Heart left ventricle (tissue), 16 donors: ENCODE results near the gene CLINT1. TPM values are rescaled to one million over a fixed set of nuclear protein-coding genes. Genes with fewer than 3 reads are reported as not detected.

ENCODE experiments used
- ATAC-seq, 4 donors: fragments of 200-7000 bp; cut with Tn5 transposase; one replicate each; pipeline ENCODE4 v1.9.1; 2020 to 2022; ENCODE audit warnings: moderate library complexity in 4 of 4, mild to moderate bottlenecking in 3 of 4, moderate number of reproducible peaks in 1 of 4
- DNase-seq, 5 donors: peaks; one replicate each; pipeline ENCODE4 v3.0.0-alpha.2; 2020
- H3K27ac ChIP-seq, 12 donors: fragments of 200-600 bp; sonication (generic) in 4 of 12; one replicate each; pipeline versions ENCODE4 v1.5.0 to v1.8.0; 2016 to 2022; ENCODE audit warnings: mild to moderate bottlenecking in 2 of 12
- H3K27me3 ChIP-seq, 9 donors: fragments of 200-600 bp; sonication (generic) in 2 of 9; one replicate each; pipeline versions ENCODE4 v1.5.1 to v1.8.0; 2016 to 2022; ENCODE audit warnings: mild to moderate bottlenecking in 3 of 9
- H3K36me3 ChIP-seq, 9 donors: fragments of 200-600 bp; sonication (generic) in 2 of 9; one replicate each; pipeline versions ENCODE4 v1.5.0 to v1.8.0; 2018 to 2022; ENCODE audit warnings: mild to moderate bottlenecking in 2 of 9
- H3K4me1 ChIP-seq, 12 donors: fragments of 200-600 bp; sonication (generic) in 4 of 12; one replicate each; pipeline versions ENCODE4 v1.5.0 to v1.8.0; 2016 to 2022; ENCODE audit warnings: mild to moderate bottlenecking in 3 of 12
- H3K4me3 ChIP-seq, 12 donors: fragments of 200-600 bp; sonication (generic) in 4 of 12; one replicate each; pipeline versions ENCODE4 v1.5.0 to v1.8.0; 2017 to 2022; ENCODE audit warnings: mild to moderate bottlenecking in 9 of 12, moderate library complexity in 4 of 12
- H3K9me3 ChIP-seq, 12 donors: fragments of 200-600 bp; sonication (generic) in 4 of 12; one replicate each; pipeline versions ENCODE4 v1.5.0 to v1.8.0; 2016 to 2022; ENCODE audit warnings: mild to moderate bottlenecking in 1 of 12
- POLR2A ChIP-seq, 2 donors: fragments of 450-650 bp; IDR thresholded peaks; one replicate each; pipeline ENCODE4 v1.6.1; 2017; ENCODE audit warnings: antibody characterized with exemption in 2 of 2, mild to moderate bottlenecking in 2 of 2, moderate library complexity in 2 of 2
- WGBS, 4 donors: extraction: QIAGEN DNeasy Blood & Tissue Kit in 2 of 4; methylation state at CpG; one replicate each; pipeline versions ENCODE4 v1.1.5 to v1.1.7; 2013 to 2018; 5-methylcytosine and 5-hydroxymethylcytosine counted together
- intact Hi-C, 10 donors: fragments of 100-400 bp; cut with DNase I; formaldehyde crosslinking; loops; one replicate each; pipeline versions ENCODE4 v1.11.1 to v1.14.2; 2022
- polyA plus RNA-seq, 2 donors: library from polyadenylated mRNA; stranded (reverse); fragments of 200-250 nt; gene quantifications; one replicate each; pipeline ENCODE4 v1.2.3, GENCODE V29; 2013
- total RNA-seq, 9 donors: library from RNA; depleted of rRNA in 2 of 9; stranded (reverse); fragments of >200 nt in 2 of 9; fragmentation: NEBNext Ultra II Directional in 3 of 9; extraction: Animal tissue kit (Norgen Biotek cat#: 25700) in 3 of 9; gene quantifications; one replicate each; pipeline versions ENCODE4 v1.1.0 to v1.2.4, GENCODE V29; 2016 to 2023
- TF ChIP-seq, protein P1 (sequence below), 12 donors: fragments of 200-600 bp; sonication (generic) in 4 of 12; IDR thresholded peaks; one replicate each; pipeline versions ENCODE4 v1.5.0 to v1.8.0; 2018 to 2022; ENCODE audit warnings: antibody characterized with exemption in 12 of 12, mild to moderate bottlenecking in 5 of 12
- donor health status: ischemic (EF 13 %, LVEDD 7.1; RV severe dilation, severe dysfunction).
- donor health status: healthy with polysubstance abuse.
- donor health status: DM: no; HTN: yes; CAD: no.
- donor health status: DM: no; HTN: no; CAD: no.
- donor health status: ischemic (EF 25% LVEDD 6.9; RV normal size, moderate dysfunction).
- donor health status: ischemic (EF 25% LVEDD 5.7; RV mildly dilated, moderate dysfunction).
- donor health status: healthy.
- donor health status: DM: yes; HTN: yes; CAD: no.
- donor health status: ischemic (EF 35%, LVEDD 5.7; RV mildly dilated, moderate dysfunction).
- donor health status: nonischemic (EF 11% LVEDD 7.7; RV severe dilation, severe dysfunction).
- donor health status: DM: yes; HTN: yes; CAD: no.
- donor health status: PGD.
- donor health status: ischemic (EF 29% LVEDD 5.4; RV normal size, mild dysfunction).
- donor health status: nonischemic (EF 23%, LVEDD 6.1; RV moderate dilation, normal function).

CLINT1 gene
- total and polyA plus RNA-seq, 11 donors = 13.0 to 84.8 (median 48.7) TPM

DNA sequence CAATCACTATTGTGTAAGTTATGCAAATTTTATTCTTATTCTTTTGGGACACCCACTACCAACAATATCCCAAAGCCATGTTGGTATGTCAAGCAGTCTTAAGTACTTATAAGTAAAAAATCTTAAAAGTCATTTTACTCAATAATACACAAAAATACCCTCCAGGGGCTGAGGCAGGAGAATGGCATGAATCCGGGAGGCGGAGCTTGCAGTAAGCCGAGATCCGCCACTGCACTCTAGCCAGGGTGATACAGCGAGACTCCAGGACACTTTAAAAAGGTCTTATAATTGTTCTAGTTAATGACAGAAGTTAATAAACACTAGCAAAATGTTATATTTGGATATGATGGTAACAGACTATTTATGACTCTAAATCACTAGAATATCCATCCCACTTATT, 16.8 kb downstream of the CLINT1 start:
- peaks cover 0 to 4% (median 0%) of the 10 kb centered on the region in 12 donors for H3K4me1 ChIP-seq
- intact Hi-C loops = no loop called here
- ATAC-seq = no peak
- H3K27ac ChIP-seq = no peak overlapping the region
- no peaks in the 10 kb centered on the region for H3K27me3 ChIP-seq
- DNase-seq = no peak
- TF ChIP-seq, protein P1, sequence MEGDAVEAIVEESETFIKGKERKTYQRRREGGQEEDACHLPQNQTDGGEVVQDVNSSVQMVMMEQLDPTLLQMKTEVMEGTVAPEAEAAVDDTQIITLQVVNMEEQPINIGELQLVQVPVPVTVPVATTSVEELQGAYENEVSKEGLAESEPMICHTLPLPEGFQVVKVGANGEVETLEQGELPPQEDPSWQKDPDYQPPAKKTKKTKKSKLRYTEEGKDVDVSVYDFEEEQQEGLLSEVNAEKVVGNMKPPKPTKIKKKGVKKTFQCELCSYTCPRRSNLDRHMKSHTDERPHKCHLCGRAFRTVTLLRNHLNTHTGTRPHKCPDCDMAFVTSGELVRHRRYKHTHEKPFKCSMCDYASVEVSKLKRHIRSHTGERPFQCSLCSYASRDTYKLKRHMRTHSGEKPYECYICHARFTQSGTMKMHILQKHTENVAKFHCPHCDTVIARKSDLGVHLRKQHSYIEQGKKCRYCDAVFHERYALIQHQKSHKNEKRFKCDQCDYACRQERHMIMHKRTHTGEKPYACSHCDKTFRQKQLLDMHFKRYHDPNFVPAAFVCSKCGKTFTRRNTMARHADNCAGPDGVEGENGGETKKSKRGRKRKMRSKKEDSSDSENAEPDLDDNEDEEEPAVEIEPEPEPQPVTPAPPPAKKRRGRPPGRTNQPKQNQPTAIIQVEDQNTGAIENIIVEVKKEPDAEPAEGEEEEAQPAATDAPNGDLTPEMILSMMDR (IDR thresholded peaks at IDR 0.05) = no peak
- TF ChIP-seq POLR2A (IDR thresholded peaks at IDR 0.05) = no peak
- H3K4me3 ChIP-seq = no peak overlapping the region
- H3K36me3 ChIP-seq = peaks cover 0 to 21% (median 0%) of the 10 kb centered on the region in 9 donors
- peaks cover 0 to 7% (median 0%) of the 10 kb centered on the region in 12 donors for H3K9me3 ChIP-seq
- 72 to 95% (median 88%) methylated on average over 5 of the region's 5 CpGs for WGBS, 4 donors

- H3K4me3 ChIP-seq = no peak overlapping the region
- WGBS, 4 donors = 73 to 90% (median 84%) methylated on average over 8 of the region's 8 CpGs
- DNase-seq = no peak
- no peak overlapping the region for H3K27ac ChIP-seq
- peaks cover 0 to 9% (median 0%) of the 10 kb centered on the region in 12 donors for H3K4me1 ChIP-seq
- peaks cover 0 to 12% (median 0%) of the 10 kb centered on the region in 9 donors for H3K36me3 ChIP-seq
- no peaks in the 10 kb centered on the region for H3K27me3 ChIP-seq
- no peak for ATAC-seq
- intact Hi-C loops = no loop called here
- H3K9me3 ChIP-seq = no peaks in the 10 kb centered on the region
- TF ChIP-seq, protein P1 (IDR thresholded peaks at IDR 0.05) = no peak
- no peak for TF ChIP-seq POLR2A (IDR thresholded peaks at IDR 0.05)
Observed at GRCh38 chr5:157839157-157839795, 19.7 kb downstream of the CLINT1 start.

- TF ChIP-seq POLR2A (IDR thresholded peaks at IDR 0.05) = no peak
- TF ChIP-seq, protein P1 (IDR thresholded peaks at IDR 0.05) = no peak
- Histone ChIP-seq H3K27ac (no peak overlapping the region), H3K9me3 (no peaks in the 10 kb centered on the region), H3K4me1 (peaks cover 0 to 15% (median 0%) of the 10 kb centered on the region in 12 donors), H3K36me3 (peaks cover 0 to 8% (median 0%) of the 10 kb centered on the region in 9 donors), H3K27me3 (no peaks in the 10 kb centered on the region), H3K4me3 (no peak overlapping the region)
- intact Hi-C loops = no loop called here
- ATAC-seq (no peak), DNase-seq (no peak)
- 96 to 98% (median 98%) methylated on average over 2 of the region's 2 CpGs for WGBS, 4 donors
Observed at GRCh38 chr5:157836121-157836753, 22.7 kb downstream of the CLINT1 start.

DNA sequence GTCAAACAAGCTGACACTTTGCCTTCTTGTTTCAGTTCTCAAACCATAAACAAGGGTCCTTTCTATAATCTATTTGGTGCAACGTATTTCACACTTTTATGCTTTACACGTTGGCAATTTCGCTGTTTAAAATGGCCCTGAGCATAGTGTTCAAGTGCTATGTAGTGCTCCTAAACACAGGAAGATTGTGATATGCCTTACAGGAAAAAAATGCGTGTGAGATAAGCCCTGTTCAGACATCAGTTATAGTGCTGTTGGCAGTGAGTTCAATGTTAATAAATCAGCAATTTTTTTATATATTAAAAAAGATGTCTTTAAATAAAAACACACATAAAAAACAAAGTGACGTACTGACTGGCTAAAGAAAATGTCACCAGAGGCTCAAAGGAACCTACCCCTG, 23.9 kb downstream of the CLINT1 start:
- ATAC-seq (no peak), DNase-seq (no peak)
- no peak overlapping the region for H3K27ac ChIP-seq
- peaks cover 0 to 1% (median 0%) of the 10 kb centered on the region in 9 donors for H3K36me3 ChIP-seq
- intact Hi-C loops = no loop called here
- no peak overlapping the region for H3K4me3 ChIP-seq
- 63 to 69% (median 66%) methylated on average over 5 of the region's 5 CpGs for WGBS, 4 donors
- TF ChIP-seq POLR2A (IDR thresholded peaks at IDR 0.05) = no peak
- TF ChIP-seq, protein P1 (IDR thresholded peaks at IDR 0.05) = no peak
- H3K27me3 ChIP-seq = no peaks in the 10 kb centered on the region
- peaks cover 0 to 15% (median 0%) of the 10 kb centered on the region in 12 donors for H3K4me1 ChIP-seq
- no peaks in the 10 kb centered on the region for H3K9me3 ChIP-seq
